NCI-H345 (cell line): ENCODE measurements around the gene CCT6B.

Source experiments
- DNase-seq: peaks from one replicate; lab custom pipeline; 2025; lab: John Stamatoyannopoulos, UW

The CCT6B gene

GRCh38 chr17:34886831-34887230, 74.4 kb downstream of the CCT6B start:
- DNase-seq = no peak

- no peak for DNase-seq
Observed at GRCh38 chr17:34885076-34885475, 76.2 kb downstream of the CCT6B start.

DNA sequence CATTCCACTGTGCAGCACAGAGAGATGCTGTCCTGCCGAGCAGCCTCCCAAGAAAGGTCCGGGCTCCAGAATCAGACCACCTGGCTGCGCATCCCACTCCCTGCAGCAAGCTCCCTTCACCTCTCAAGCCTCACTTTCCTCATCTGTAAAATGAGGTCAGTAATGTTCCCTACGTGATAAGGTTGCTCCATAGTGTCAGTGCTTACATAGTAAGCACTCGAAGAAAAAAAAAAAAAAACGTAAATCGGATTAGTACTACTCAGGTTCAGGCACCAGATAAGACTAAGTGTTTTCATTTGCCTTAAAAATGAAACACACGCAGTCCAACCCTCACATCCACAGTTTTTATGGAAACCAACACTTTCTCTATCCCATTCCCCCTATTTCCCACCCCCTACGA, 76.7 kb downstream of the CCT6B start:
- no peak for DNase-seq

DNA sequence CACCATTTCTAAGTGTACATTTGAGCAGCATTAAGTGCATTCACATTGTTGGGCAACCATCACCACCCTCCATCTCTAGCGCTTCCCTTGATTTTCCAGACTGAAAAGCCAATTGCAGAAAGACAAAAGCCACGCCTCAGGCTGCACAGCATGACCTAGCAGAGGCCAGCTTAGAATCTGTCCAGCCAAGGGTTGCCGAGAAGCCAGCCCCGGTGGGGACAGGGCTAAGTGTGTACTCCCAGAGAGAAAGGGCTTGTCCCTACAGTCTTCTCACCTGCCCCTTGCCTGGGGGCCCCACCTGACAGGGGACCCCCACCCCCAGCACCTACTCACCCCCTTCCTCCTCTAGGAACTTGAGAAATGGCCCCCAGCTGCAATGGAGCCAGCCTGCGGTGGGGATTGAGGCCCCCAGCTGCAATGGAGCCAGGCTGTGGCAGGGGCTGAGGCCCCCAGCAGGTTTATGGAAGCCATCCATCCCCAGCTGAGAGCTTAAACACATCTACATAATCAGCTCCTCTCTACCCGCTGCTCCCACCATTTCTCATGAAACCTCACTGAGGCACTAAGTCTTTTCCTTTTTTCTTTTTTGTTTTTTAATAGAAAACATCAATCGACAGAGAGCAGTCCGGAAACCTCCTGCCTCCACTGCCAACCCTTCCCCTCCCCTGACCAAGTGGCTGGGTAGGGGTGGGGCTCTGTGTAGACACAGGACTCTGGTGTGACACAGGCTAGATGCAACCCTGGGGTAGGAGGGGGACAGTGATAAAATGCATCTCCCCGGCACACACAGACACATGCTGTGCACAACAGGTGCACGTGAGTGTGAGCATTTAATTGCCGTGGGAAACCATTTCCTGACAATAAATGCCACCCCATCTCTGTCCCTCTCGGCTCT, 77.9 kb downstream of the CCT6B start:
- no peak for DNase-seq

DNA sequence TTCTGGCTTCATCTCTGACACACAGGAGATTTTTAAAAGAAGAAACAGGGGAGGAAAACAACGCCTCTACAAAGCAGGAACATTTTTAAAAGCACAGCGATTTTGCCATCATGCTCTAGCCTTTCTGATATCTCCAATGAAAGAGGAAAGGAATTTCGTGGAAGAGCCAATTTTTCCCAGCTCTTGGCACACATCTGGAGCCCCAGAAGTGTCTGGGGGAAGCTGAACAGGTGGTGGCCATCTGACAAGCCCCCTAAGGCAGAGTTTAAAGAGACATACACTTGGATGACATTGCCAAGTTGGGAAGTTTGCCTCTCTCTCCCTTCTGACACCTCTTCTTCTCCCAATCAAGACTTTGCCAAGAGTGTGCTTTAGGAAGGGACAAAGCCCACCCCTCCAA, 82.1 kb downstream of the CCT6B start:
- DNase-seq = no peak
